Neuronal stem cell (in vitro differentiated cells): ENCODE measurements around the gene ENAH.

Experiments
- DNase-seq: peaks from one replicate; pipeline ENCODE4 v3.0.0-alpha.2; 2013; ENCODE audit warnings: low spot score
- H2AFZ ChIP-seq: one replicate; pipeline ENCODE4 v1.6.1; 2013; ENCODE audit warnings: mild to moderate bottlenecking, low read length, inconsistent platforms
- H2AK5ac ChIP-seq: 2 replicates; pipeline ENCODE4 v1.6.1; 2013; ENCODE audit warnings: low read depth, mild to moderate bottlenecking, inconsistent platforms, low read length, moderate library complexity, mixed read lengths
- H2BK120ac ChIP-seq: 2 replicates; pipeline ENCODE4 v1.6.1; 2013; ENCODE audit warnings: low read depth, mild to moderate bottlenecking, inconsistent platforms, low read length, moderate library complexity, mixed read lengths
- H2BK12ac ChIP-seq: one replicate; pipeline ENCODE4 v1.6.1; 2013; ENCODE audit warnings: low read length, inconsistent platforms
- H2BK15ac ChIP-seq: 2 replicates; pipeline ENCODE4 v1.6.1; 2013; ENCODE audit warnings: mild to moderate bottlenecking, low read length, inconsistent platforms, mixed read lengths
- H2BK5ac ChIP-seq: one replicate; pipeline ENCODE4 v1.6.1; 2013; ENCODE audit warnings: inconsistent platforms, mild to moderate bottlenecking, low read length, moderate library complexity
- H3K14ac ChIP-seq: one replicate; pipeline ENCODE4 v1.6.1; 2013; ENCODE audit warnings: low read length, inconsistent platforms
- H3K18ac ChIP-seq: 2 replicates; pipeline ENCODE4 v1.6.1; 2013; ENCODE audit warnings: low read length, inconsistent platforms
- H3K23ac ChIP-seq: 2 replicates; pipeline ENCODE4 v1.6.1; 2013; ENCODE audit warnings: low read depth, mild to moderate bottlenecking, mixed read lengths, low read length, inconsistent platforms; ENCODE audit not compliant: poor library complexity
- H3K27ac ChIP-seq: replicated peaks from 3 replicates; pipeline ENCODE4 v1.5.1; 2013; ENCODE audit warnings: low read length, inconsistent platforms
- H3K27me3 ChIP-seq, 3 experiments: 2 replicates each; pipeline ENCODE4 v1.6.1; 2013; ENCODE audit warnings: low read length in 3 of 3, mild to moderate bottlenecking in 2 of 3, inconsistent platforms in 1 of 3, low read depth in 1 of 3, mixed read lengths in 1 of 3, moderate library complexity in 1 of 3; ENCODE audit not compliant: control insufficient read depth in 3 of 3, insufficient read depth in 3 of 3
- H3K36me3 ChIP-seq, 2 donors: replicated peaks in 1 of 2; 2 replicates each; pipeline ENCODE4 v1.6.1; 2013; ENCODE audit warnings: low read length in 2 of 2; ENCODE audit not compliant: control insufficient read depth in 2 of 2, insufficient read depth in 2 of 2
- H3K4ac ChIP-seq: 2 replicates; pipeline ENCODE4 v1.6.1; 2013; ENCODE audit warnings: inconsistent platforms, mild to moderate bottlenecking, low read length, moderate library complexity
- H3K4me1 ChIP-seq, 2 donors: 1 replicate in 1 of 2; 2 replicates in 1 of 2; pipeline ENCODE4 v1.6.1; 2013; ENCODE audit warnings: low read length in 2 of 2, low read depth in 1 of 2; ENCODE audit not compliant: control insufficient read depth in 2 of 2, insufficient read depth in 1 of 2
- H3K4me2 ChIP-seq: one replicate; pipeline ENCODE4 v1.6.1; 2013; ENCODE audit warnings: mild to moderate bottlenecking, low read length, inconsistent platforms; ENCODE audit not compliant: insufficient read depth, poor library complexity, severe bottlenecking
- H3K4me3 ChIP-seq, 2 donors: 2 replicates each; pipeline ENCODE4 v1.5.1; 2013; ENCODE audit warnings: low read length in 2 of 2, mild to moderate bottlenecking in 2 of 2, inconsistent platforms in 1 of 2, moderate library complexity in 1 of 2
- H3K79me1 ChIP-seq: one replicate; pipeline ENCODE4 v1.6.1; 2013; ENCODE audit warnings: low read depth, mild to moderate bottlenecking, inconsistent platforms, low read length, moderate library complexity
- H3K9ac ChIP-seq: one replicate; pipeline ENCODE4 v1.6.1; 2013; ENCODE audit warnings: mild to moderate bottlenecking, low read depth, low read length, inconsistent platforms; ENCODE audit not compliant: poor library complexity
- H3K9me3 ChIP-seq, 2 donors: replicated peaks in 1 of 2; 2 replicates each; pipeline versions ENCODE3 to v1.6.1; 2013; ENCODE audit warnings: low read length in 2 of 2, mild to moderate bottlenecking in 2 of 2, inconsistent platforms in 1 of 2, low read depth in 1 of 2, mixed read lengths in 1 of 2, moderate library complexity in 1 of 2; ENCODE audit not compliant: control insufficient read depth in 2 of 2, insufficient read depth in 1 of 2
- H4K8ac ChIP-seq: one replicate; pipeline ENCODE4 v1.6.1; 2013; ENCODE audit warnings: low read depth, mild to moderate bottlenecking, inconsistent platforms, low read length, moderate library complexity
- H4K91ac ChIP-seq: one replicate; pipeline ENCODE4 v1.6.1; 2013; ENCODE audit warnings: low read length, low read depth, mild to moderate bottlenecking, inconsistent platforms; ENCODE audit not compliant: poor library complexity
- WGBS, 2 donors: extraction: QIAGEN DNeasy Blood & Tissue Kit; methylation state at CpG; one replicate each; pipeline ENCODE4 v1.1.7; 2013; ENCODE audit warnings: missing lambda C conversion rate in 2 of 2, mixed read lengths in 1 of 2; ENCODE audit not compliant: insufficient read length in 2 of 2, insufficient replicate concordance in 1 of 2; ENCODE audit errors: extremely low coverage in 2 of 2; 5-methylcytosine and 5-hydroxymethylcytosine counted together

ENAH gene

DNA sequence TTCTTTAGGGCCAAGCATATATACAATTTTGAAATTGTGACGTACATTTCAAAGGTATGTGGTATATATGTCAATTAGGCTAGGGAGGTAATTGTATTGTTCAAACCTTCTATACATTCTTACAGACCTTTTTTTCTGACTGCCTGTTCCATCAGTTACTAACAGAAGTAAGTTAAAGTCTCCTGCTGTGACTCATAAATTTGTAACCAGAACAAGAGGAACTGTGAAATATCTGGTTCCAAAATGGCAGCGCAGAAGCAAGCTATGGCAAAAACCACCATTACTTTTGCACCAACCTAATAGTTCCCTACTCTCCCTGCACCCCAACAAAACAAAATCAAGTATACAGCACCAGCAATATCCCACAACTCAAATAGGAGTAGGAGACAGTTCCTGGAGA lies 93.6 kb downstream of the ENAH start:
- Histone ChIP-seq H3K4me1 (no peaks in the 10 kb centered on the region), H3K27ac (no peak overlapping the region), H2BK12ac (no peak overlapping the region), H2AFZ (no peak overlapping the region), H2BK15ac (no peak overlapping the region), H3K36me3 (peaks cover 16 to 89% of the 10 kb centered on the region in 2 donors), H3K79me1 (no peaks in the 10 kb centered on the region), H3K14ac (no peak overlapping the region), H3K18ac (no peak overlapping the region), H2BK120ac (no peak overlapping the region), H3K9ac (no peak overlapping the region), H3K4ac (no peak overlapping the region), H3K27me3 (no peaks in the 10 kb centered on the region), H2AK5ac (no peak overlapping the region), H3K9me3 (peaks cover 6 to 33% of the 10 kb centered on the region in 2 donors), H4K8ac (no peak overlapping the region), H3K4me3 (no peak overlapping the region), H4K91ac (no peak overlapping the region), H2BK5ac (no peak overlapping the region), H3K23ac (no peak overlapping the region), H3K4me2 (no peak overlapping the region)
- no peak for DNase-seq
- no CpG with 5 or more reads among the region's 2 CpGs for WGBS, 2 donors

DNA sequence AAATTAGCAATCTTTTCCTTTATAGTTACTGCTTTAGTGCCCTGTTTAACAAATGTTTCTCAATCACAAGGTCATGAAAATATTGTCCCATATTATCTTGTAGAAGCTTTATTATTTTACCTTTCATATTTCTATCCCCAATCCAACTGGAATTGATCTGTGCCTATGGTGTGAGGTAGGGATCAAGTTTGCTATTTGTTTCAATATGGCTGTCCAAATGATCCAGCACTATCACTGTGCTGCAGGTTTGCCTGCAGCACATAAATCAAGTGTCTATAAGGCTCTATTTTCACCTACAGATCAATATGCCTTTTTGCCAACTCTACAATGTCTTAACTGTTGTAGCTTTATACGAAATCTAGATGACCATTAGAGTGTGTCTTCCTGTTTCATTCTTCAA lies 96.2 kb downstream of the ENAH start:
- no peak overlapping the region for H2BK12ac ChIP-seq
- H3K23ac ChIP-seq: no peak overlapping the region
- no peak overlapping the region for H2AFZ ChIP-seq
- H3K36me3 ChIP-seq: peaks cover 15 to 89% of the 10 kb centered on the region in 2 donors
- no peak overlapping the region for H3K9ac ChIP-seq
- H2BK5ac ChIP-seq: no peak overlapping the region
- H3K18ac ChIP-seq: no peak overlapping the region
- no peaks in the 10 kb centered on the region for H3K27me3 ChIP-seq
- no peaks in the 10 kb centered on the region for H3K4me1 ChIP-seq
- peaks cover 6 to 35% of the 10 kb centered on the region in 2 donors for H3K9me3 ChIP-seq
- H2BK15ac ChIP-seq: no peak overlapping the region
- no peak overlapping the region for H4K8ac ChIP-seq
- no peak overlapping the region for H3K27ac ChIP-seq
- no CpG with 5 or more reads among the region's 1 CpG for WGBS, 2 donors
- no peak overlapping the region for H3K4me3 ChIP-seq
- no peak overlapping the region for H2AK5ac ChIP-seq
- no peak overlapping the region for H3K4me2 ChIP-seq
- no peak overlapping the region for H3K14ac ChIP-seq
- H2BK120ac ChIP-seq: no peak overlapping the region
- H4K91ac ChIP-seq: no peak overlapping the region
- no peak for DNase-seq
- H3K4ac ChIP-seq: no peak overlapping the region
- no peaks in the 10 kb centered on the region for H3K79me1 ChIP-seq

GRCh38 chr1:225555821-225556220 lies 97.1 kb downstream of the ENAH start:
- Histone ChIP-seq H3K18ac (no peak overlapping the region), H4K91ac (no peak overlapping the region), H3K27ac (no peak overlapping the region), H3K36me3 (peaks cover 14 to 89% of the 10 kb centered on the region in 2 donors), H2AFZ (no peak overlapping the region), H3K9me3 (peaks cover 6 to 35% of the 10 kb centered on the region in 2 donors), H3K27me3 (no peaks in the 10 kb centered on the region), H3K79me1 (no peaks in the 10 kb centered on the region), H3K4me1 (no peaks in the 10 kb centered on the region), H3K4me2 (no peak overlapping the region), H3K4ac (no peak overlapping the region), H2BK5ac (no peak overlapping the region), H3K9ac (no peak overlapping the region), H2BK120ac (no peak overlapping the region), H3K14ac (no peak overlapping the region), H2BK12ac (no peak overlapping the region), H2BK15ac (no peak overlapping the region), H3K4me3 (no peak overlapping the region), H4K8ac (no peak overlapping the region), H3K23ac (no peak overlapping the region), H2AK5ac (no peak overlapping the region)
- WGBS, 2 donors: 100% methylated on average over 1 of the region's 4 CpGs; no CpG with 5 or more reads in 1 of the 2 donors
- no peak for DNase-seq

GRCh38 chr1:225554216-225554812 lies 98.6 kb downstream of the ENAH start:
- Histone ChIP-seq H3K4me3 (no peak overlapping the region), H4K8ac (no peak overlapping the region), H3K14ac (no peak overlapping the region), H3K18ac (no peak overlapping the region), H2BK120ac (no peak overlapping the region), H2BK12ac (no peak overlapping the region), H3K79me1 (peaks cover 3% of the 10 kb centered on the region), H3K4ac (no peak overlapping the region), H3K36me3 (peaks cover 5 to 89% of the 10 kb centered on the region in 2 donors), H3K9ac (no peak overlapping the region), H2AK5ac (no peak overlapping the region), H3K4me2 (no peak overlapping the region), H3K4me1 (no peaks in the 10 kb centered on the region), H2BK5ac (no peak overlapping the region), H3K27me3 (no peaks in the 10 kb centered on the region), H3K9me3 (peaks cover 4 to 28% of the 10 kb centered on the region in 2 donors), H2AFZ (no peak overlapping the region), H2BK15ac (no peak overlapping the region), H3K23ac (no peak overlapping the region), H3K27ac (no peak overlapping the region), H4K91ac (no peak overlapping the region)
- no CpG with 5 or more reads among the region's 2 CpGs for WGBS, 2 donors
- no peak for DNase-seq
